SU-DHL-6 (cell line): ENCODE data around the gene BTN3A1.
"Not testable (repeated sequence)": the region's sequence is repeated elsewhere in the genome, so short reads cannot be mapped to it uniquely, and the experiment has no call there.

ENCODE experiments used
- H2AFZ ChIP-seq: fragments of 200-600 bp; sonication (generic); 2 replicates; pipeline ENCODE4 v1.6.1; 2014; ENCODE audit warnings: low read depth, mild to moderate bottlenecking, moderate library complexity, mixed read lengths, antibody characterized with exemption, low read length; ENCODE audit not compliant: severe bottlenecking
- H3F3A ChIP-seq: fragments of 200-600 bp; shearing (Covaris generic); 2 replicates; pipeline ENCODE4 v1.6.0; 2016; ENCODE audit warnings: antibody characterized with exemption, mild to moderate bottlenecking; ENCODE audit not compliant: insufficient read depth
- H3K27ac ChIP-seq: fragments of 200-600 bp; sonication (generic); 2 replicates; pipeline ENCODE4 v1.5.1; 2016; ENCODE audit warnings: low read depth, mild to moderate bottlenecking, low read length, moderate library complexity, mixed read lengths
- H3K27me3 ChIP-seq: fragments of 200-600 bp; sonication (generic), shearing (Covaris generic); 2 replicates; pipeline ENCODE4 v1.6.0; 2014; ENCODE audit warnings: mild to moderate bottlenecking, low read length
- H3K36me3 ChIP-seq: fragments of 200-600 bp; sonication (generic); 2 replicates; pipeline ENCODE4 v1.6.1; 2014; ENCODE audit warnings: mild to moderate bottlenecking, low read length, mixed read lengths
- H3K4me2 ChIP-seq: fragments of 300-600, 200-600 bp; shearing (Covaris generic), sonication (generic); 2 replicates; pipeline ENCODE4 v1.6.0; 2014; ENCODE audit warnings: low read length, low read depth, mild to moderate bottlenecking; ENCODE audit not compliant: poor library complexity, severe bottlenecking
- H3K4me3 ChIP-seq: fragments of 200-600 bp; sonication (generic); 2 replicates; pipeline ENCODE4 v1.5.1; 2014; ENCODE audit warnings: antibody characterized with exemption, low read length, mild to moderate bottlenecking, mixed read lengths; ENCODE audit not compliant: insufficient read depth, poor library complexity, severe bottlenecking
- H3K79me2 ChIP-seq: fragments of 200-600 bp; sonication (generic); 2 replicates; pipeline ENCODE4 v1.6.1; 2014; ENCODE audit warnings: mild to moderate bottlenecking, low read length, moderate library complexity; ENCODE audit not compliant: insufficient read depth
- H3K9ac ChIP-seq: fragments of 200-600 bp; sonication (generic); 2 replicates; pipeline ENCODE4 v1.7.0; 2014; ENCODE audit warnings: mild to moderate bottlenecking, low read length
- H3K9me2 ChIP-seq: fragments of 200-600 bp; sonication (generic); replicated peaks from 2 replicates; pipeline ENCODE4 v1.6.1; 2014; ENCODE audit warnings: low read length; ENCODE audit not compliant: insufficient read depth
- H3K9me3 ChIP-seq: fragments of 200-600 bp; sonication (generic); 2 replicates; pipeline ENCODE4 v1.6.1; 2014; ENCODE audit warnings: low read length, mixed read lengths; ENCODE audit not compliant: insufficient read depth
- H4K20me1 ChIP-seq: fragments of 200-600 bp; sonication (generic); 2 replicates; pipeline ENCODE4 v1.6.1; 2014; ENCODE audit warnings: low read depth, mild to moderate bottlenecking, antibody characterized with exemption, low read length, moderate library complexity, mixed read lengths
- EZH2phosphoT487 ChIP-seq: fragments of 200-600 bp; sonication (generic), shearing (Covaris generic); conservative IDR thresholded peaks from 2 replicates; pipeline ENCODE4 v1.6.1; 2018; ENCODE audit warnings: mild to moderate bottlenecking, antibody characterized with exemption, low read length, moderate library complexity, mixed read lengths
- TF ChIP-seq, protein P1 (sequence below): fragments of 200-600 bp; sonication (generic); IDR thresholded peaks from one replicate; pipeline ENCODE4 v1.5.1; 2017; ENCODE audit warnings: antibody characterized with exemption, mild to moderate bottlenecking, low read length, moderate library complexity; ENCODE audit not compliant: insufficient read depth, poor library complexity, severe bottlenecking

The BTN3A1 gene

GRCh38 chr6:26459023-26459810, 57.1 kb downstream of the BTN3A1 start:
- H3K4me2 ChIP-seq: peak overlapping the region; percentile 58
- H4K20me1 ChIP-seq: no peaks in the 10 kb centered on the region
- H3K9me3 ChIP-seq: no peaks in the 10 kb centered on the region
- H2AFZ ChIP-seq: no peak overlapping the region
- peaks cover 24% of the 10 kb centered on the region; the same call in 1 of the 2 replicates for H3K36me3 ChIP-seq
- H3K27me3 ChIP-seq: no peaks in the 10 kb centered on the region
- H3K9me2 ChIP-seq: no peaks in the 10 kb centered on the region
- peak overlapping the region; percentile 87 for H3K4me3 ChIP-seq
- H3F3A ChIP-seq: no peaks in the 10 kb centered on the region
- H3K79me2 ChIP-seq: peaks cover 38% of the 10 kb centered on the region
- no peak overlapping the region for H3K27ac ChIP-seq
- TF ChIP-seq, protein P1, sequence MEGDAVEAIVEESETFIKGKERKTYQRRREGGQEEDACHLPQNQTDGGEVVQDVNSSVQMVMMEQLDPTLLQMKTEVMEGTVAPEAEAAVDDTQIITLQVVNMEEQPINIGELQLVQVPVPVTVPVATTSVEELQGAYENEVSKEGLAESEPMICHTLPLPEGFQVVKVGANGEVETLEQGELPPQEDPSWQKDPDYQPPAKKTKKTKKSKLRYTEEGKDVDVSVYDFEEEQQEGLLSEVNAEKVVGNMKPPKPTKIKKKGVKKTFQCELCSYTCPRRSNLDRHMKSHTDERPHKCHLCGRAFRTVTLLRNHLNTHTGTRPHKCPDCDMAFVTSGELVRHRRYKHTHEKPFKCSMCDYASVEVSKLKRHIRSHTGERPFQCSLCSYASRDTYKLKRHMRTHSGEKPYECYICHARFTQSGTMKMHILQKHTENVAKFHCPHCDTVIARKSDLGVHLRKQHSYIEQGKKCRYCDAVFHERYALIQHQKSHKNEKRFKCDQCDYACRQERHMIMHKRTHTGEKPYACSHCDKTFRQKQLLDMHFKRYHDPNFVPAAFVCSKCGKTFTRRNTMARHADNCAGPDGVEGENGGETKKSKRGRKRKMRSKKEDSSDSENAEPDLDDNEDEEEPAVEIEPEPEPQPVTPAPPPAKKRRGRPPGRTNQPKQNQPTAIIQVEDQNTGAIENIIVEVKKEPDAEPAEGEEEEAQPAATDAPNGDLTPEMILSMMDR: no peak
- TF ChIP-seq EZH2phosphoT487: no peak
- no peak overlapping the region for H3K9ac ChIP-seq

GRCh38 chr6:26461353-26461752, 59.3 kb downstream of the BTN3A1 start:
- not testable (repeated sequence) for H3K4me2 ChIP-seq, H3K9me3 ChIP-seq, H3K4me3 ChIP-seq, H3K27ac ChIP-seq, H3K9ac ChIP-seq, H2AFZ ChIP-seq, H4K20me1 ChIP-seq, H3K27me3 ChIP-seq, H3F3A ChIP-seq, H3K9me2 ChIP-seq
- peaks cover 33% of the 10 kb centered on the region; the same call in 1 of the 2 replicates for H3K36me3 ChIP-seq
- H3K79me2 ChIP-seq: peaks cover 38% of the 10 kb centered on the region

- Histone ChIP-seq H3K9ac (no peak overlapping the region), H3K27me3 (no peaks in the 10 kb centered on the region), H3K4me3 (no peak overlapping the region), H3F3A (no peaks in the 10 kb centered on the region), H3K9me2 (no peaks in the 10 kb centered on the region), H4K20me1 (no peaks in the 10 kb centered on the region), H3K36me3 (peaks cover 37% of the 10 kb centered on the region; the same call in 1 of the 2 replicates), H3K27ac (no peak overlapping the region), H3K79me2 (peaks cover 27% of the 10 kb centered on the region), H2AFZ (no peak overlapping the region), H3K9me3 (no peaks in the 10 kb centered on the region), H3K4me2 (no peak overlapping the region)
- TF ChIP-seq EZH2phosphoT487: no peak
- TF ChIP-seq, protein P1: no peak
These were observed 61.9 kb downstream of the BTN3A1 start for GRCh38 chr6:26464014-26464413.

DNA sequence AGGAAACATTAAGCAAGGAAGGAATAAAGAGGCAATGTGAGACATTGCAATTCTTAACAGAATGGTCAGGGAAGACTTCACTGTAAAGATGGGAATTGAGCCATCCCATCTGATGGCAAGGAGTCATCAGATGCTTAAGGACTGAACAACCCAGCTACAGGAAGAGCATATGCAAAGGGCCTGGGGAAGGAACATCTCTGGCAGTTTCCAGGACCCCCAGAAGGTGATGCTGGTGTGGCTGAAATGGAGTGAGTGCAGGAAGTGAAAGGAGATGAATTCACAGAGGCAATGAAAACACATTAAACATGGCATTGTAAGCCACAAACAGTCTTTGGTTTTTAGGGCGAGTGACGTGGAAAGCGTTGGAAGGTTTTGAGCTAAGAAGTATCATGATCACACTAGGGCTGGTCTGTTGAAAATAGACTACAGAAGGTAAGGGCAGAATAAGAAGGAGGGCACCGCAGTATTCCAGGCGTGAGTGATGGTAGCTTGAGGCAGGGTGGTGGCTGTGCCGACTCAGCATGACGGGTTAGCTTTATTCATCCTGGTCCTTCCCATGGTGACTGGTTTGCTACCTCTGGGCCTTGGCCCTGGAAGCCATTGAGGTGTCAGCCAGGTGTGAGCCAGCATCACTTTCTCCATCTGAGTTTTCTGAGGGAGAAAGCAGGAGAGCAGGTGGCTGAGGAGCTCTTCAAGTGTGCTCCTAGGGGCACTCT, 62.5 kb downstream of the BTN3A1 start:
- Histone ChIP-seq H3K4me3 (no peak overlapping the region), H3K27me3 (no peaks in the 10 kb centered on the region), H3K9me3 (no peaks in the 10 kb centered on the region), H3K79me2 (peaks cover 21% of the 10 kb centered on the region; the same call in 1 of the 2 replicates), H3K9me2 (no peaks in the 10 kb centered on the region), H3F3A (no peaks in the 10 kb centered on the region), H3K27ac (no peak overlapping the region), H3K9ac (no peak overlapping the region), H3K4me2 (no peak overlapping the region), H4K20me1 (no peaks in the 10 kb centered on the region), H2AFZ (no peak overlapping the region), H3K36me3 (peaks cover 37% of the 10 kb centered on the region; the same call in 1 of the 2 replicates)
- TF ChIP-seq EZH2phosphoT487: no peak
- TF ChIP-seq, protein P1: no peak
